Measurements from ENCODE around the gene PRAMEF2. TPM values are rescaled to one million over a fixed set of nuclear protein-coding genes. Genes with fewer than 3 reads are reported as not detected.
"Not testable (repeated sequence)": the region's sequence is repeated elsewhere in the genome, so short reads cannot be mapped to it uniquely, and the experiment has no call there.

PRAMEF2 gene, protein sequence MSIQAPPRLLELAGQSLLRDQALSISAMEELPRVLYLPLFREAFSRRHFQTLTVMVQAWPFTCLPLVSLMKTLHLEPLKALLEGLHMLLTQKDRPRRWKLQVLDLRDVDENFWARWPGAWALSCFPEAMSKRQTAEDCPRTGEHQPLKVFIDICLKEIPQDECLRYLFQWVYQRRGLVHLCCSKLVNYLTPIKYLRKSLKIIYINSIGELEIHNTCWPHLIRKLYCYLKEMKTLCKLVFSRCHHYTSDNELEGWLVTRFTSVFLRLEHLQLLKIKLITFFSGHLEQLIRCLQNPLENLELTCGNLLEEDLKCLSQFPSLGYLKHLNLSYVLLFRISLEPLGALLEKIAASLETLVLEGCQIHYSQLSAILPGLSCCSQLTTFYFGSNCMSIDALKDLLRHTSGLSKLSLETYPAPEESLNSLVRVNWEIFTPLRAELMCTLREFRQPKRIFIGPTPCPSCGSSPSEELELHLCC
- polyA plus RNA-seq (2014; cell fraction: cytosol; rRNA removed) = not detected in 2 replicates
- not detected in 2 replicates for polyA plus RNA-seq (2014; cell fraction: nucleus; rRNA removed)

DNA sequence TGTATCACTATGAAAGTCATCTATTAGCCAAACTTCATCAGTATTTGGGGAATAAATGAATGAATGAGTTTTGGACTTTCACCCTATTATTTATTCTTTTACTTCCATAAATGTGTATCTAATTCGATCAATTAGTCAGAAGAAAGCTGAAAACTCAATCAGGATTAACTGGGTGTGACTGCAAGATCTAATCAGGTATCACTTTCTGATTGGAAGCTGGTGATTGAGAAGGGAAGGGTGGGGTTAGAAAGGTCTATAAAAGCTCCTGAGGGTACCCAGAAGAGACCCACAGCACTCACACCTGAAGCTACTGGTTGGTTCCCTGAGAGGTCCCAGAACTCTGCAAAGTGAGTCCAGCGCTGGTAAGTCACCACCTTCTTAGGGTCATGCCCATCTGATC lies at the start of gene PRAMEF2:
TSS of gene PRAMEF2 (plus strand) at position 301 of the 400 bp plus-strand sequence. CDS start 1,924 bp downstream, outside the sequence.
- DNase-seq (ENCODE audit: low spot score) = not testable (repeated sequence)

- DNase-seq (ENCODE audit: low spot score) = no peak
Measured at GRCh38 chr1:12809933-12810332, 47.0 kb upstream of the PRAMEF2 start.

DNA sequence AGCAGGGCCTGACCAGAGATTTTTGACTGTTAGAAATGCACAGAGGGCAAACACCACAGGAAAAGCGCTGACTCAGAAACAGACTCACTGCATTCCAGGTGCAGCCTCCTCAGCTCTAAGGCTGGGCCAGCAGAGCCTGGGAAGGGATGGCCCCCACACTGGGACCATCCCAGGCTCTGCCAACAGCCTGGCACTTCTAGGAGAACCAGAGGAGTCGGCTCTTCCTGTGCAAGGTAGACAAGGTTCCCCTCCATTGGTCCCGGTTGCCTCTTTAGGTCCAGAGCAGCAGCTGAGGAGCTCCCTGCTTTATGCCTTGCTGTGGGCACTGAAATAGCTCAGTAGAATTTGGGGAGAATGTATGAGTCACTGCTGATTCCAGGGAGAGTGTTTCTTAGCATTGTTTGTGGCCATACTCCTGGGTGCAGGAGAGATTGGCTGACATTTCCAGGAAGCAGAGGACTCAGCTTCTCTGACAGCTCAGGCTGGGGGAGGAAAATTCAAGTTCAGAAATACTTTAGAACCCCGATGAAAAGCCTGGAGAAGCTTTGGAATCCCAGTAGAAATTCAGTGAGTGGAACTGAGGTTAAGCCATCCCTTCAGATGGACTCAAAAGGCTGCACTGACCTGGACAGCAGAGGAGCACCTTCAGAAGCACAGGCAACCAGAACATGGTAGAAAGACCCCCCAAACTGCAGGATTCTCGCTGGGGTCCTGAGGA lies 46.0 kb upstream of the PRAMEF2 start:
- no peak for DNase-seq (ENCODE audit: low spot score)

GRCh38 chr1:12811409-12811784 lies 45.5 kb upstream of the PRAMEF2 start:
- no peak for DNase-seq (ENCODE audit: low spot score)

GRCh38 chr1:12819061-12819460 lies 37.8 kb upstream of the PRAMEF2 start:
- not testable (repeated sequence) for DNase-seq (ENCODE audit: low spot score)

GRCh38 chr1:12831310-12831709 lies 25.6 kb upstream of the PRAMEF2 start, which contains the start of gene PRAMEF11:
Gene PRAMEF11 (minus strand): TSS chr1:12831410. CDS start chr1:12828789, 2,621 bp downstream.
- not testable (repeated sequence) for DNase-seq (ENCODE audit: low spot score)

GRCh38 chr1:12833251-12833650 lies 23.6 kb upstream of the PRAMEF2 start:
- not testable (repeated sequence) for DNase-seq (ENCODE audit: low spot score)

DNA sequence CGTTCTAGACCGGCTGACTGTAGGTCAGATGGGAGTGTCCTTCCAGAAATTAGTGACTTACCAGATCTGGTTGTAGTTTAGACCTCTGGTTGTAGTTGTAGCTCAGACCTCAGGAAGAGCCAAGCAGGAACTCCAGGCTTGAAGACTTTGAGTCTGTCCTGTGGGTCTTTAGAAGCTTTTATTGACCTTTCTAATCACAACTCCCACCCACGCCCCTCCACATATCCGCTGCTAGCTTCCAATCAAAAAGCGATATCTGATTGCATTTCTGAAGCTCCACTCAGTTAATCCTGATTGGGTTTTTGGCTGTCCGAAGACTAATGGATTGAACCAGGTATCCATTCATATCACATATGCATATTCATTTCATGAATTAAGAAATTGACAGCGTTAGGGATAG lies 8.3 kb upstream of the PRAMEF2 start, which contains the start of gene HNRNPCL1:
TSS of gene HNRNPCL1 (minus strand) at position 101 of the 400 bp plus-strand sequence. CDS start 431 bp downstream, outside the sequence.
- DNase-seq (ENCODE audit: low spot score) = not testable (repeated sequence)

GRCh38 chr1:12851779-12852178 lies 5.1 kb upstream of the PRAMEF2 start:
- no peak for DNase-seq (ENCODE audit: low spot score)

- DNase-seq (ENCODE audit: low spot score) = not testable (repeated sequence)
Measured at GRCh38 chr1:12863131-12863880, 6.4 kb downstream of the PRAMEF2 start.

GRCh38 chr1:12878453-12878852 lies 21.6 kb downstream of the PRAMEF2 start:
- not testable (repeated sequence) for DNase-seq (ENCODE audit: low spot score)

- DNase-seq (ENCODE audit: low spot score) = not testable (repeated sequence)
Measured at GRCh38 chr1:12886101-12886500, 29.2 kb downstream of the PRAMEF2 start, which contains the start of gene PRAMEF4. Gene PRAMEF4 (minus strand): TSS chr1:12886201. CDS start chr1:12883394, 2,807 bp downstream.

DNA sequence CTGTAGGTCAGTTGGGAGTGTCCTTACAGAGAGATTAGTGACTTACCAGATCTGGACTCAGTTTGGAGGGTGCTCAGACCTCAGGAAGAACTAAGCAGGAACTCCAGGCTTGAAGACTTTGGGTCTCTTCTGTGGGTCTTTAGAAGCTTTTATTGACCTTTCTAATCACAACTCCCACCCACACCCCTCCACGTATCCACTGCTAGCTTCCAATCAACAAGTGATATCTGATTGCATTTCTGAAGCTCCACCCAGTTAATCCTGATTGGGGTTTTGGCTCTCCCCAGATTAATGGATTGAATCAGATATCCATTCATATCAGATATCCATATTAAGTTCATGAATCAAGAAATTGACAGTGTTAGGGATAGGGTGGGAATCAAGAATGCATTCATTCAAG lies 41.3 kb downstream of the PRAMEF2 start, which contains the start of gene PRAMEF10:
TSS of gene PRAMEF10 (minus strand) at position 101 of the 400 bp plus-strand sequence. CDS start 2,423 bp downstream, outside the sequence.
- not testable (repeated sequence) for DNase-seq (ENCODE audit: low spot score)

GRCh38 chr1:12899186-12899585 lies 42.3 kb downstream of the PRAMEF2 start:
- not testable (repeated sequence) for DNase-seq (ENCODE audit: low spot score)

GRCh38 chr1:12903793-12904572 lies 47.1 kb downstream of the PRAMEF2 start:
- DNase-seq (ENCODE audit: low spot score) = not testable (repeated sequence)

All from SK-N-DZ (cell line).